Measurements from ENCODE around the gene RPS19.

GRCh38 chr19:41844601-41845000 lies 15.5 kb upstream of the RPS19 start, which contains the start of gene LYPD4:
- no peak for TF ChIP-seq CTCF (IDR thresholded peaks at IDR 0.05 in 4 of 5, conservative IDR thresholded peaks at IDR 0.05 in 1 of 5)
- no peak for TF ChIP-seq POLR2A (IDR thresholded peaks at IDR 0.05)

Measured in gastrocnemius medialis (tissue), 4 donors.